Measurements from ENCODE around the gene CMTM7.

Gene CMTM7

GRCh38 chr3:32391643-32392535, at the start of gene CMTM7:
CMTM7 (plus strand) TSS chr3:32391853; CDS start chr3:32391907, 54 bp downstream.
- DNase-seq, result peak; percentile 81

DNA sequence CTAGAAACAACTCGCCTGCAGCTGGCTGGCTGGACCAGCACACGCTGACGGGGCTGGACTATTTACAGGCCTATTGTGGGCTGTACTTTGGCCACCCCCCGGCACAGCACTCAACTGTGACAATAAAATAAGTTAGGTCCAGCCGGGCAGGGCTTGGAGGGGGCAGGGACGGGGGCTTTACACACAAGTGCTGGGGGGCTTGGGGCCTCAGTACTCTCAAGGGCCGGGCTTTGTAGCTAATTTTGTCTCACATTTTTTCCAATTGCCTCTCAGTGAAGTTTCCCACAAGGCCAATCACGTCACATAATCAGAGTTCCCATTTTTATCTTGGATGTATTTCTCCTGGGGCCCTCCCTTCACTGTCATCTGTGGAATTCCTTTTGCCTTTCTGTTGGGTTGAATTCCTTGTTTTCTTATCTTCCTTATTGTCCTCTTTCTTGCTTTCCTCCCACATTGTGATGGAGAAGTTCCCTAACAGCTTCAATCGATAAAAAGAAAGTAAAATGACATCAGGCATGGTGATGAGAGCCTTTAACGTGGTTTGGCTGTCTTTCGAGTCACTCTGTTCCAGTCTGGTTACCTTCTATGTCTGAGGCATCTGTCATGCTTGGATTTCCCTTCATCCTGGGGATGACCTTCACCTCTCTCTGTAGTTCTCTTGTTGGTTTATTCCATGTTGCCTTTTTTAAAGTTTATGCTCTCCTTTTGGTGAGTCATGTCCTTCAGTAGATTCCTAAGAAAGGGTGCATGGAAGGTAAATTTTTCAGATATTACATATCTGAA, 44.1 kb upstream of the CMTM7 start:
- no peak for DNase-seq

- no peak for DNase-seq
Observed at GRCh38 chr3:32349184-32349583, 42.5 kb upstream of the CMTM7 start.

- no peak for DNase-seq
Observed at GRCh38 chr3:32352563-32352962, 39.1 kb upstream of the CMTM7 start.

- no peak for DNase-seq
Observed at GRCh38 chr3:32353351-32353750, 38.3 kb upstream of the CMTM7 start.

GRCh38 chr3:32354362-32354778, 37.3 kb upstream of the CMTM7 start:
- DNase-seq, result no peak

DNA sequence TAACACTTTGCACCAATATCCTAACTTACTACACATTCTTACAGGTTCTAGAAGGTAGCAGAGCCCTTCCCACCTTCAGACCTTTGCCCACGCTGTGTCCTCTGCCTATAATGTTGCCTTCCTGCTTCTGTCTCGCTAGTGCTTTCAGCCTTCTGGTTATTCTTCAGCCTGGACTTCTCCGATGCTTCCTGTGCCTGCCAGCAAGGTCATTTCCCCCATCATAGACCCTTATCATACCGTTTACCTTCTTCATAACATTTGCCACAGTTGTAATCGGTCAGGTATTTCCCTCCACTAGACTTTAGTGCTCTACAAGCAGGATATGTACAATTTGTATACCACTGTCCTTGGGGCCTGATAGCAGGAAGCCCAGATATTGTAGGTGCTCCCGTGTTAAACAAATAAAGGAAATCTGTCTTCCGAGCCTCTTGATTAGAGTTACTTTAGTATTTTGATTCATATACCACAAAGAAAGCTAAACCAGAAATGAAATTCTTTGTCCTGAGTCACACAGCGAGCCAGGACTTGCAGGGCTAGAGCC, 35.8 kb upstream of the CMTM7 start:
- DNase-seq, result no peak

GRCh38 chr3:32359766-32360492, 31.7 kb upstream of the CMTM7 start:
- DNase-seq, result no peak

DNA sequence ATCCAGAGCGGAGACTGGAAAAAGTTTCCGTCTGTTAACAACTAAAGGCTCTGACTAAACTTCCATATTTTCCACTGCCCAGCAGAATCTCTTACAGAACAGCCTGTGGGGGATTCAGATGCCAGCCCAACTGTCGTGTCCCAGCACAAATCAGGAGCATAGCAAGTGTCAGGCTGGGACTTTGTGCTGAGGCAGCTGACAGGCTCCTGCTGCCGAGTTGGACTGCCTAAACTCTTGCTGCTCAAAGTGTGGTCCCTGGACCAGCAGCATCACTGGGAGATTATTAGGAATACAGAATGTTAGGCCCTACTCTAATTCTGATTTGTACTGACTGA, 31.2 kb upstream of the CMTM7 start:
- no peak for DNase-seq

DNA sequence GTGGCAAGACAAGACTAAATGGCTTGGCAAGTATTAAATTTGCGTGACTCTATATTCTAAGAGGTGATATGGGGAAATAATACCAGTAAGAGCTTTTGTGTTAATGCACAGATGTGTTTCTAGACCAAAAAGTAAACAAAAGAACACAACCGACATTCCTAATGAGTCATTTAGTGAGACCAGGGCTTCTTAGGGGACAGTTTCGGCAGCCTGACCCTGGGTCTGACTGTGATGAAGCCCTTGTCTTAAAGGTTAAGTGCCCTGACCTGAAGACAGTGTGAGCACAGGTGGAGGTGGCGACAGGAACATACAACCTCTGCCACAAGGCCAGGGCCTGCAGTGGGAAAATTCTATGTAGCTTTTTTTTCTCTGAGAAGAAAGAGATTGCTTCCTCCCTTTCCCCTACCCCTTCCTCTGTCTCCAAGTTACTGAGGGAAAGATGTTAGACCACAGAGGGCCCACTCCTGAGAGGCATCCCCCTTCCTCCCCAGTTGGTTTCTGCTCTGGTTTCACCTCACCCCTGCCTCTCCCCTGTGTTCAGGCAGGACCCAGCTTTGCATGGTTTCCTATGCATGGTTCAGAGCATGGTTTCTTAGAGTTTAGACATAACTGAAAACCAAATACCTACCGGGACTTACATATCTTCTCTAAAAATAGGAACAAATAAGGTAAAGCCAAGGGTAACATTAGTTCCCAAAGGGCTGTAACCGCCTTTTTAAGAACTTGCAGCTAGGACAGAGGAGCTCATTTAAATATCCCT, 24.8 kb upstream of the CMTM7 start:
- DNase-seq, result no peak

- DNase-seq, result no peak
Observed at GRCh38 chr3:32367442-32367841, 24.2 kb upstream of the CMTM7 start.

DNA sequence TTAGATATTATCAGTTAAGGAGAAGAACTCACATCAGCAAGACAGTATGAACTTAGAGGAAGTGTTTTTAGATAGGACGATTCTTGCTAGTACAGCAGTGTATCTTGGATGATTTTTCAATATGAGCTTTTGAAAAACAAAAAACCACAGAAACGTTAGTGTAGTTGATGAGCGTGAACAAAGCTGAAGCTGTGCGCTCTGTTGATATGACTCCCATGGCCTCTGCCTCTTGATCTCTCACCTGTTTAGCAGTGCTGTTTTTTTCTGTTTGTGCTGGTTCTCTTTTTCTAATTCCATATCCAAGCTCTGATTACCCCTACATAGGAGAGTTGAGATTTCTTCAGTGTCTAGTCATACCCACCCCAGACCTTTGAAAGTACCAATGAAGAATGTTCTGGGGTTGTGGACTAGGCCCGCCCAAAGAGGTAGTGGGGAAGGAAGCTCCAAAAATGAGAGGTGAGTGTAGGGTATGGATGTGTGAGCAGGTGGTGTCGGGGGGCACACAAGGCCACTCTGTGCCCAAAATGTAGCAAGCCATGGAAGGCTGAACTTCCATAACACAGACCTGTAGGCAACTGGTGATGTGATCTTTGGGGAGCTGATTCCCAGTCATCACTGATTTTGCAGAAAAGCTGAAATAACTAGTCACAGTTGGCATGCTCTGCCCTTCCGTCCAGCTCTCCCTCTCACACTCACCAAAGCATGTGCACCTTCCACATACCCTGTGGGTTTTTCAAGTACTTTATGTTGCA, 20.0 kb upstream of the CMTM7 start:
- DNase-seq, result no peak

GRCh38 chr3:32372213-32372490, 19.5 kb upstream of the CMTM7 start:
- no peak for DNase-seq

GRCh38 chr3:32373276-32373675, 18.4 kb upstream of the CMTM7 start:
- no peak for DNase-seq

- no peak for DNase-seq
Observed at GRCh38 chr3:32373844-32374243, 17.8 kb upstream of the CMTM7 start.

- DNase-seq, result peak; percentile 69
Observed at GRCh38 chr3:32374788-32375595, 16.7 kb upstream of the CMTM7 start.

DNA sequence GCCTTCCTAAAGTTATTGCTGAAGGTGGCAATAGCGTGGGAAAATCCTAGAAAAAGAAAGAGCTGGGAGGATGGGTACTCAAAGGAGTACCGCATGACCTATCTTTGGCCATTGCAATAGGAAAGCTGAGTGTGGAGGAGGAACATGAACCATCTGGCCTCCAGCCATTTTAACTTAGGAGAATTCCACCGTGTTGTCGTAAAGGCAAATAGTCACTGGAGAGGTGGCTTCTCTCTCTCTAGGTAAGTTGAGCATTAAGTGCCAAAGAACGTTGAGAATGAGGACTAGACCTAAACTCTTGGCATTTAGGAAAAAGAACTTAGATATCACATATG, 16.1 kb upstream of the CMTM7 start:
- DNase-seq, result no peak

- DNase-seq, result no peak
Observed at GRCh38 chr3:32376115-32376514, 15.5 kb upstream of the CMTM7 start.

DNA sequence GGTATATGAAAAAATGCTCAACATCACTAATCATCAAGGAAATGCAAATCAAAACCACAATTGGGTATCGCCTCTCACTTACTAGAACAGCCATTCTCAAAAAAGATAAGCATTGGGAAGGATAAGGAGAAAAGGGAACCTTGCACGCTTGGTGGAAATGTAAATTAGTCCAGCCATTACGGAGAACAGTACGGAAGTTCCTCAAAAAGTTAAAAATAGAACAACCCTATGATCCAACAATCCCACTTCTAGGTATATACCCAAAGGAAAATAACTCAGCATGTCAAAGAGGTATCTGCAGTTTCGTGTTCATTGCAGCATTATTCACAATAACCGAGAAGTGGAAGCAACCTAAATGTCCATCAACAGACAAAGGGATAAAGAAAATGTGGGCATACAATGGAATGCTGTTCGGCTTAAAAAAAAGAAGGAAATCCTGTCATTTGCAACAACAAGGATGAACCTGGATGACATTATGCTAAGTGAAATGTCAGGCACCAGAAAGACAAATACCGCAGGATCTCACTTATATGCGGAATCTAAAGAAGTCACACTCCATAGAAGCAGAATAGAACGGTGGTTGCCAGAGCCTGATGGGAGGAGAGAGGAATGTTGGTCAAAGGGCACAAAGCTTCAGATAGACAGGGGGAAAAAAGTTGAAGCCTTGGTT, 11.7 kb upstream of the CMTM7 start:
- DNase-seq, result no peak

DNA sequence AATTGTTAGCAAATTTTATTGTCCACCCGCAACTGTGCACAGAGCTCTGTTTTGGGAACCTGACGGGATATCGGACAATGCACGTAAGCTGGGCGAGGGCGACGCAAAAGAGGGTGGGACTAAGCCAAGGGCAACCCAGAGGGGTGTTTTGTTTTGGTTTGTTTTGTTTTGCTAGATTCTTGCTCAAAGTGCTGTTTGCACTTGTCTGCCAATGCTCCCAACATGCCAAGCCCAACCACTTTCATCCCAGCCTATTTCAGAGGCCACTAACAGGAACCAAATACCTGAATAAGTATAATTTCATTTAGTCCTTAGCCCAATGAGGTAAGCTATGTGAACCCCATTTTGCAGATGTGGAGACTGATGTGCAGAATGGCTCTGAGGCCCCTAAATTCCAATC, 9.7 kb upstream of the CMTM7 start:
- DNase-seq, result no peak

Data from right forelimb (tissue), 1 donor.